ENCODE measurements around the gene SMIM12. TPM values are rescaled to one million over a fixed set of nuclear protein-coding genes. Genes with fewer than 3 reads are reported as not detected.

The SMIM12 gene
- polyA plus RNA-seq, 1 experiment = 41.7 TPM

DNA sequence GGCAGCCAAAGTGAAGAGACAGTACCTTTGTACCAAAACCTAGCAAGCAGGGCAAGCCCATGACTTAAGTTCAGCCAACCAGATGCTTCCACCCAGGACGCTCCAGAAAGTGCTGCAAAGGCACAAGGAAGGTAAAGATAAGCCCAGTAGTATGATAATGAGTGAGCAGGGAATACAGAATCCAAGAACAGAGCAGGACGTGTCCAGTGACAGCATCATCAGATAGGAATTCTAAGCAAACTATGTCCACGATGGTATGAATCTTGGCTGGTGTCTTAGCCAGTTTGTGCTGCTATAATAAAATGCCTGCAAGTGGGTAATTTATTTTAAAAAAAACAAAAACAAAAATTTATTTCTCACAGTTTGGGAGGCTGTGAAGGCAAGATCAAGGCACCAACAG, 53.2 kb downstream of the SMIM12 start:
- Histone ChIP-seq H3K27ac (ENCODE audit: low read depth, low read length) (no peak overlapping the region), H3K27me3 (ENCODE audit: control insufficient read depth, insufficient read depth, low read length) (no peaks in the 10 kb centered on the region), H3K9me3 (ENCODE audit: control insufficient read depth, insufficient read depth, low read length) (no peaks in the 10 kb centered on the region), H3K4me3 (ENCODE audit: low read depth, low read length) (no peak overlapping the region)
- no peak for DNase-seq (ENCODE audit: low read depth, low spot score)
- CTCF ChIA-PET = no interaction called here
- TF ChIP-seq, protein P1, sequence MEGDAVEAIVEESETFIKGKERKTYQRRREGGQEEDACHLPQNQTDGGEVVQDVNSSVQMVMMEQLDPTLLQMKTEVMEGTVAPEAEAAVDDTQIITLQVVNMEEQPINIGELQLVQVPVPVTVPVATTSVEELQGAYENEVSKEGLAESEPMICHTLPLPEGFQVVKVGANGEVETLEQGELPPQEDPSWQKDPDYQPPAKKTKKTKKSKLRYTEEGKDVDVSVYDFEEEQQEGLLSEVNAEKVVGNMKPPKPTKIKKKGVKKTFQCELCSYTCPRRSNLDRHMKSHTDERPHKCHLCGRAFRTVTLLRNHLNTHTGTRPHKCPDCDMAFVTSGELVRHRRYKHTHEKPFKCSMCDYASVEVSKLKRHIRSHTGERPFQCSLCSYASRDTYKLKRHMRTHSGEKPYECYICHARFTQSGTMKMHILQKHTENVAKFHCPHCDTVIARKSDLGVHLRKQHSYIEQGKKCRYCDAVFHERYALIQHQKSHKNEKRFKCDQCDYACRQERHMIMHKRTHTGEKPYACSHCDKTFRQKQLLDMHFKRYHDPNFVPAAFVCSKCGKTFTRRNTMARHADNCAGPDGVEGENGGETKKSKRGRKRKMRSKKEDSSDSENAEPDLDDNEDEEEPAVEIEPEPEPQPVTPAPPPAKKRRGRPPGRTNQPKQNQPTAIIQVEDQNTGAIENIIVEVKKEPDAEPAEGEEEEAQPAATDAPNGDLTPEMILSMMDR (IDR thresholded peaks at IDR 0.05; ENCODE audit: low read depth, low read length) = no peak
- POLR2A ChIA-PET = no interaction called here

DNA sequence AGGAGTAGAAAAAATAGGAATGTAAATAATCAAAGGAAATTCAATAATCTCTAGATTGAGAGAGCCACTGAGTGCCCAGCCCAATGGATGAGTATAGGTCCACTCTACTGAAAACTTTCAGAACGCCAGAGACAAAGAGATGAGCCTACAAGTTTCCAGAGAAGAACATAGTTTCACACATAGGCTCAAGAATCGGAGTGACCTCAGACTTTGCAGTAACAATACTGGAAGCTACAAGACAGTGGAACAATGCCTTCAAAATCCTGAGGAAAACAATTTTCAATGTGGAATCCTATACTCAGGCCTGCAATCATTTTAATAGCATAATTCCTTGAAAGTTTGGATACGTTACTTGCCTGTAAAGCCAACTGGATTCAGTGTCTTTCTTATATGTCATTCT, 55.8 kb downstream of the SMIM12 start:
- Histone ChIP-seq H3K4me3 (ENCODE audit: low read depth, low read length) (no peak overlapping the region), H3K27ac (ENCODE audit: low read depth, low read length) (no peak overlapping the region), H3K27me3 (ENCODE audit: control insufficient read depth, insufficient read depth, low read length) (no peaks in the 10 kb centered on the region), H3K9me3 (ENCODE audit: control insufficient read depth, insufficient read depth, low read length) (no peaks in the 10 kb centered on the region)
- no peak for DNase-seq (ENCODE audit: low read depth, low spot score)
- ChIA-PET CTCF (interaction anchor here (1.9 kb wide), 1 partner anchor 48 kb away, joined by 4 read pairs; no protein-coding TSS in a partner anchor), POLR2A (no interaction called here)
- TF ChIP-seq, protein P1 (IDR thresholded peaks at IDR 0.05; ENCODE audit: low read depth, low read length) = no peak

Other genes starting within 250 kb of the SMIM12 start
- gene GJB5, start 104.7 kb downstream of the SMIM12 start, polyA plus RNA-seq (2011; rRNA removed) = not detected in 2 replicates
- not detected in 2 replicates for gene GJB4, start 100.0 kb downstream of the SMIM12 start, polyA plus RNA-seq (2011; rRNA removed)
- not detected in 2 replicates for gene GJB3, start 78.5 kb downstream of the SMIM12 start, polyA plus RNA-seq (2011; rRNA removed)
- gene GJA4, start 66.8 kb downstream of the SMIM12 start, polyA plus RNA-seq (2011; rRNA removed) = not detected in 2 replicates
- gene DLGAP3, start 69.9 kb upstream of the SMIM12 start, polyA plus RNA-seq (2011; rRNA removed) = not detected in 2 replicates
- gene TMEM35B, start 125.6 kb upstream of the SMIM12 start, polyA plus RNA-seq (2011; rRNA removed) = 36.8 and 37.8 TPM in 2 replicates
- gene ZMYM6, start 172.2 kb upstream of the SMIM12 start, polyA plus RNA-seq (2011; rRNA removed) = 12.1 and 12.2 TPM in 2 replicates
- 9.7 and 12.9 TPM in 2 replicates for gene ZMYM1, start 219.6 kb upstream of the SMIM12 start, polyA plus RNA-seq (2011; rRNA removed)